H1 (cell line): ENCODE results near the gene CEP104. TPM values are rescaled to one million over a fixed set of nuclear protein-coding genes. Genes with fewer than 3 reads are reported as not detected.

ENCODE experiments used
- CTCF ChIA-PET: fragments of 300-600 bp; sonication (Branson Sonifier 250); formaldehyde crosslinking; loops from one replicate; lab custom pipeline; 2021; ENCODE audit not compliant: partially characterized antibody; lab: Charles Lee
- POLR2A ChIA-PET: fragments of 300-600 bp; sonication (Branson Sonifier 250); formaldehyde crosslinking; loops from one replicate; lab custom pipeline; 2021; ENCODE audit warnings: inconsistent platforms; ENCODE audit not compliant: partially characterized antibody; lab: Charles Lee
- DNase-seq, 2 experiments: peaks; one replicate each; pipeline versions ENCODE4 v3.0.0 to v3.0.0-alpha.2; 2010 to 2022; ENCODE audit warnings: low spot score in 2 of 2, low read depth in 1 of 2, mixed read lengths in 1 of 2
- FAIRE-seq: peaks from 2 replicates; lab custom pipeline; 2011; peaks lifted over from hg19 to GRCh38; lab: Jason Lieb, UNC
- H2AFZ ChIP-seq: 2 replicates; pipeline ENCODE4 v1.8.1; 2012; ENCODE audit warnings: low read length, inconsistent platforms
- H2AK5ac ChIP-seq: 2 replicates; pipeline ENCODE4 v1.6.1; 2013; ENCODE audit warnings: low read depth, low read length
- H2BK120ac ChIP-seq: replicated peaks from 2 replicates; pipeline ENCODE3; 2013; ENCODE audit warnings: low read depth, low read length, inconsistent platforms
- H2BK12ac ChIP-seq: 2 replicates; pipeline ENCODE4 v1.6.1; 2013; ENCODE audit warnings: low read depth, low read length
- H2BK15ac ChIP-seq: 2 replicates; pipeline ENCODE4 v1.6.1; 2013; ENCODE audit warnings: low read length
- H2BK20ac ChIP-seq: 2 replicates; pipeline ENCODE4 v1.6.1; 2013; ENCODE audit warnings: low read length
- H2BK5ac ChIP-seq: 2 replicates; pipeline ENCODE4 v1.6.1; 2013; ENCODE audit warnings: low read depth, low read length
- H3K14ac ChIP-seq: 2 replicates; pipeline ENCODE4 v1.6.1; 2013; ENCODE audit warnings: inconsistent platforms; ENCODE audit not compliant: insufficient read length
- H3K18ac ChIP-seq: 2 replicates; pipeline ENCODE4 v1.6.1; 2013; ENCODE audit warnings: low read length; ENCODE audit errors: extremely low read depth
- H3K23ac ChIP-seq: 2 replicates; pipeline ENCODE4 v1.6.1; 2013; ENCODE audit warnings: inconsistent platforms; ENCODE audit not compliant: insufficient read length
- H3K23me2 ChIP-seq: 2 replicates; pipeline ENCODE4 v1.6.1; 2013; ENCODE audit warnings: low read depth, low read length
- H3K27ac ChIP-seq: 2 replicates; pipeline ENCODE4 v1.6.1; 2011; ENCODE audit warnings: low read depth, low read length, inconsistent platforms
- H3K27me3 ChIP-seq, 4 experiments: replicated peaks in 1 of 4; 1 replicate in 1 of 4; 2 replicates in 3 of 4; pipeline versions ENCODE4 v1.6.1 to v1.8.1; 2011 to 2013; ENCODE audit warnings: low read length in 3 of 4, mild to moderate bottlenecking in 3 of 4, inconsistent platforms in 2 of 4, mixed read lengths in 2 of 4, moderate library complexity in 1 of 4; ENCODE audit not compliant: control insufficient read depth in 3 of 4, insufficient read depth in 3 of 4; ENCODE audit errors: extremely low read depth in 1 of 4
- H3K36me3 ChIP-seq, 4 experiments: 2 replicates each; pipeline versions ENCODE4 v1.6.1 to v1.8.1; 2011 to 2013; ENCODE audit warnings: mild to moderate bottlenecking in 4 of 4, low read length in 3 of 4, moderate library complexity in 2 of 4, control low read depth in 1 of 4, inconsistent platforms in 1 of 4; ENCODE audit not compliant: insufficient read depth in 4 of 4, control insufficient read depth in 2 of 4
- H3K4ac ChIP-seq: replicated peaks from 2 replicates; pipeline ENCODE3; 2013; ENCODE audit warnings: low read length, low read depth, mixed read lengths, inconsistent platforms; ENCODE audit not compliant: insufficient read length
- H3K4me1 ChIP-seq, 4 experiments: replicated peaks in 1 of 4; 1 replicate in 1 of 4; 2 replicates in 3 of 4; pipeline versions ENCODE4 v1.6.1 to v1.8.1; 2011 to 2013; ENCODE audit warnings: low read length in 3 of 4, inconsistent platforms in 2 of 4, mixed read lengths in 1 of 4; ENCODE audit not compliant: insufficient read depth in 4 of 4, control insufficient read depth in 3 of 4
- H3K4me2 ChIP-seq, 2 experiments: 2 replicates each; pipeline versions ENCODE4 v1.6.1 to v1.8.1; 2011 to 2013; ENCODE audit warnings: low read depth in 2 of 2, low read length in 2 of 2, control low read depth in 1 of 2, inconsistent platforms in 1 of 2, mild to moderate bottlenecking in 1 of 2; ENCODE audit not compliant: insufficient read depth in 1 of 2
- H3K4me3 ChIP-seq, 4 experiments: fragments of 200-600, 300-600 bp in 1 of 4; sonication (generic), shearing (Covaris generic), sonication (Bioruptor Twin) in 1 of 4; 2 replicates each; pipeline versions ENCODE4 v1.5.1 to v1.8.1; 2011 to 2016; ENCODE audit warnings: low read length in 4 of 4, low read depth in 3 of 4, control low read depth in 2 of 4, inconsistent platforms in 2 of 4, mild to moderate bottlenecking in 2 of 4, mixed read lengths in 1 of 4, moderate library complexity in 1 of 4; ENCODE audit not compliant: insufficient read depth in 2 of 4; ENCODE audit errors: extremely low read depth in 1 of 4
- H3K56ac ChIP-seq: replicated peaks from 2 replicates; pipeline ENCODE3; 2013; ENCODE audit warnings: low read depth, mild to moderate bottlenecking, mixed read lengths, low read length, inconsistent platforms; ENCODE audit not compliant: insufficient read length
- H3K79me1 ChIP-seq: 2 replicates; pipeline ENCODE4 v1.6.1; 2013; ENCODE audit warnings: low read depth, low read length, control low read depth
- H3K79me2 ChIP-seq, 2 experiments: 2 replicates each; pipeline versions ENCODE4 v1.6.1 to v1.8.1; 2012 to 2013; ENCODE audit warnings: low read length in 2 of 2, mild to moderate bottlenecking in 2 of 2, inconsistent platforms in 1 of 2; ENCODE audit not compliant: insufficient read depth in 2 of 2, control insufficient read depth in 1 of 2
- H3K9ac ChIP-seq, 4 experiments: replicated peaks in 1 of 4; 1 replicate in 1 of 4; 2 replicates in 3 of 4; pipeline versions ENCODE4 v1.6.1 to v1.8.1; 2011 to 2013; ENCODE audit warnings: low read depth in 3 of 4, low read length in 3 of 4, control low read depth in 2 of 4, mild to moderate bottlenecking in 2 of 4, moderate library complexity in 2 of 4, inconsistent platforms in 1 of 4; ENCODE audit errors: extremely low read depth in 1 of 4
- H3K9me3 ChIP-seq, 2 experiments: 2 replicates each; pipeline versions ENCODE4 v1.6.1 to v1.8.1; 2012 to 2013; ENCODE audit warnings: mild to moderate bottlenecking in 2 of 2, moderate library complexity in 2 of 2, control low read depth in 1 of 2, inconsistent platforms in 1 of 2, low read depth in 1 of 2, low read length in 1 of 2, mixed read lengths in 1 of 2; ENCODE audit not compliant: insufficient read depth in 2 of 2
- H4K20me1 ChIP-seq, 2 experiments: replicated peaks in 1 of 2; 2 replicates each; pipeline versions ENCODE3 to v1.8.1; 2011 to 2013; ENCODE audit warnings: inconsistent platforms in 2 of 2, low read length in 2 of 2, mild to moderate bottlenecking in 1 of 2; ENCODE audit not compliant: insufficient read depth in 2 of 2, control insufficient read depth in 1 of 2
- H4K5ac ChIP-seq: 2 replicates; pipeline ENCODE4 v1.6.1; 2013; ENCODE audit warnings: low read length, low read depth, mixed read lengths, inconsistent platforms; ENCODE audit not compliant: insufficient read length
- H4K8ac ChIP-seq: 2 replicates; pipeline ENCODE4 v1.8.0; 2013; ENCODE audit warnings: mild to moderate bottlenecking, moderate library complexity, low read length, inconsistent platforms; ENCODE audit not compliant: insufficient read depth; ENCODE audit errors: extremely low read depth
- H4K91ac ChIP-seq: replicated peaks from 2 replicates; pipeline ENCODE3; 2013; ENCODE audit warnings: low read length, mixed read lengths, inconsistent platforms; ENCODE audit not compliant: insufficient read length
- KDM1A ChIP-seq: fragments of 200-600, 300-600 bp; sonication (generic); IDR thresholded peaks from 2 replicates; pipeline ENCODE4 v1.7.1; 2016; ENCODE audit warnings: mild to moderate bottlenecking, low read length, borderline replicate concordance
- WGBS, 2 experiments: shearing (Covaris generic) in 1 of 2; methylation state at CpG; one replicate each; pipeline versions ENCODE4 v1.1.6 to v1.1.7; 2013 to 2015; ENCODE audit warnings: low lambda C conversion rate in 2 of 2, mixed read lengths in 2 of 2, inconsistent platforms in 1 of 2, low coverage in 1 of 2, missing lambda C conversion rate in 1 of 2; ENCODE audit not compliant: insufficient replicate concordance in 2 of 2, insufficient coverage in 1 of 2, insufficient read length in 1 of 2; ENCODE audit errors: extremely low coverage in 1 of 2, missing lambda C conversion rate in 1 of 2; 5-methylcytosine and 5-hydroxymethylcytosine counted together
- polyA plus RNA-seq, 7 experiments: library from polyadenylated mRNA; depleted of rRNA in 3 of 7; stranded (reverse) in 5 of 7; unstranded in 2 of 7; fragments of >200 nt in 5 of 7; fragments of 200-250 nt in 2 of 7; gene quantifications; 1 replicate in 5 of 7; 2 replicates in 1 of 7; 4 replicates in 1 of 7; pipeline versions ENCODE4 v1.2.1 to v1.2.3, GENCODE V29; 2011 to 2013; ENCODE audit warnings: missing spikeins in 2 of 7, mixed read lengths in 2 of 7
- total RNA-seq: library from RNA; stranded (reverse); fragmentation: NEBNext Ultra II Directional; extraction: Animal tissue kit (Norgen Biotek cat#: 25700); gene quantifications from 2 replicates; pipeline ENCODE4 v1.2.1, GENCODE V29; 2021
- TF ChIP-seq, protein P1 (sequence below): IDR thresholded peaks from 2 replicates; pipeline ENCODE4 v1.6.1; 2012; ENCODE audit warnings: inconsistent platforms

Gene CEP104
- total and polyA plus RNA-seq, 2 of the 8 experiments (the other 6 are each of a cell fraction or from before 2014, with no cell fraction given) = 8.0 to 43.9 TPM

DNA sequence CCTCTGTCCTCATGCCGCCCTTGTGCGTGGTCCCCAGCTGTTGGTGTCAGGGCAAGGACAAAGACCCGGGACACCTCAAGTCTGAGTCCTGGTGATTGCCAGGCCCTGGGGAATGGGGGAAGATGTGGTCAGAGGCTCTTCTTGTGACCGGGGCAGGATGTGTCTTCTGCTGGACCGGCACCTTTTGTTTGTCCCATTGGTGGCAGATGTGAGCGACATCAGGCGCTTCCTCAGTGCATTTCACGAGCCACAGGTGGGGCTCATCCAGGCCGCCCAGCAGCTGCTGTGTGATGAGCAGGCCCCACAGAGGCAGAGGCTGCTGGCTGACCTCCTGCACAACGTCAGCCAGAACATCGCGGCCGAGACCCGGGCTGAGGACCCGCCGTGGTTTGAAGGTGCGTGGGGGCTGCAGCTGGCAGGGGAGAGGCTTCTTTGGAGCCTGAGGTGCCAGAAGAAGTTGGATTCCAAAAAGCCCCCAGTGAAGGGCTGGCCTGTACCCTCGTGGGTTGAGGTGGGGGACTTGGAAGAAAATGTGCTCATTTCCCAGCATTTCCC lies 8.7 kb upstream of the CEP104 start:
- Histone ChIP-seq H3K79me1 (no peaks in the 10 kb centered on the region), H3K4me3 (no peak overlapping the region), H2AK5ac (no peak overlapping the region), H2AFZ (no peak overlapping the region), H2BK12ac (no peak overlapping the region), H4K20me1 (peaks cover 0 to 2% of the 10 kb centered on the region in 2 experiments), H3K36me3 (peaks cover 0 to 3% (median 0%) of the 10 kb centered on the region in 4 experiments; a peak in 1 of 8 replicates), H3K23me2 (no peaks in the 10 kb centered on the region; the same call in 1 of the 2 replicates), H2BK15ac (no peak overlapping the region), H3K27ac (no peak overlapping the region), H4K8ac (peak overlapping the region; percentile 14; the same call in 1 of the 2 replicates), H3K4ac (no peak overlapping the region), H2BK120ac (no peak overlapping the region), H3K56ac (no peak overlapping the region), H4K5ac (no peak overlapping the region), H3K9me3 (peaks cover 0 to 8% of the 10 kb centered on the region in 2 experiments; a peak in 1 of 4 replicates), H2BK5ac (no peak overlapping the region), H3K4me2 (no peak overlapping the region), H3K23ac (no peak overlapping the region), H2BK20ac (no peak overlapping the region), H3K18ac (no peak overlapping the region), H3K14ac (no peak overlapping the region), H3K27me3 (no peaks in the 10 kb centered on the region), H3K9ac (no peak overlapping the region), H3K4me1 (no peaks in the 10 kb centered on the region), H4K91ac (no peak overlapping the region), H3K79me2 (no peaks in the 10 kb centered on the region)
- CTCF ChIA-PET = no interaction called here
- POLR2A ChIA-PET = interaction anchor here (0.6 kb wide), 1 partner anchor 98 kb away, joined by 3 read pairs; no protein-coding TSS in a partner anchor
- DNase-seq (no peak), FAIRE-seq (no peak)
- 89% methylated on average over 18 of the region's 18 CpGs; no CpG with 5 or more reads in 1 of the 2 experiments for WGBS, 2 experiments
- TF ChIP-seq, protein P1, sequence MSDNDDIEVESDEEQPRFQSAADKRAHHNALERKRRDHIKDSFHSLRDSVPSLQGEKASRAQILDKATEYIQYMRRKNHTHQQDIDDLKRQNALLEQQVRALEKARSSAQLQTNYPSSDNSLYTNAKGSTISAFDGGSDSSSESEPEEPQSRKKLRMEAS = no peak
- TF ChIP-seq KDM1A = no peak
